ENCODE data around the gene ZNF142.

ZNF142 gene

GRCh38 chr2:218663901-218664300 lies 4.5 kb upstream of the ZNF142 start:
- TF ChIP-seq YY1 (IDR thresholded peaks at IDR 0.05; ENCODE audit: insufficient read depth, insufficient read length) (no peak), SUZ12 (IDR thresholded peaks at IDR 0.05; ENCODE audit: extremely low read depth, insufficient read depth, insufficient read length) (no peak), ZNF274 (IDR thresholded peaks at IDR 0.05; ENCODE audit: low read depth, low read length) (no peak)
- Histone ChIP-seq H3K9ac (ENCODE audit: insufficient read length, low read depth) (no peak overlapping the region), H3K4me1 (ENCODE audit: insufficient read depth, insufficient read length) (no peaks in the 10 kb centered on the region), H3K27me3 (ENCODE audit: insufficient read depth, insufficient read length) (no peaks in the 10 kb centered on the region), H3K9me3 (ENCODE audit: insufficient read depth, low read length) (no peaks in the 10 kb centered on the region), H3K36me3 (ENCODE audit: insufficient read depth, insufficient read length, low read length) (peaks cover 82% of the 10 kb centered on the region), H3K4me3 (ENCODE audit: insufficient read length, low read depth) (no peak overlapping the region)
- DNase-seq (ENCODE audit: low read depth, low spot score): no peak

DNA sequence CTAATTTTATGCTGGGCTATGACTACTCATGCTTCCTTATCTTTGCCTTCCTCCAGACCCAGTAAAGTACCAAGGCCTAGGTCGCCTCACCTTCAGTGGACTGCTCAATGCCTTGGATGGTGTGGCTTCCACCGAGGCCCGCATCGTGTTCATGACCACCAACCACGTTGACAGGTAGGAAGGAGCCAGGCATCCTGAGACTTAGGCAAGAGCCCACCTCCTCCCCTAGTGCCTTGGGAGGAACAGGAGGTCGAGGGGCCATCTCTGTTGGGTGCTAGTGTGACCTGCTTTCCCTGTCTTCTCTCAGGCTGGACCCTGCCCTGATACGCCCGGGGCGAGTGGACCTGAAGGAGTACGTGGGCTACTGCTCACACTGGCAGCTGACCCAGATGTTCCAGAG lies 3.4 kb upstream of the ZNF142 start:
- Histone ChIP-seq H3K9ac (ENCODE audit: insufficient read length, low read depth) (no peak overlapping the region), H3K36me3 (ENCODE audit: insufficient read depth, insufficient read length, low read length) (peaks cover 79% of the 10 kb centered on the region), H3K9me3 (ENCODE audit: insufficient read depth, low read length) (no peaks in the 10 kb centered on the region), H3K27me3 (ENCODE audit: insufficient read depth, insufficient read length) (no peaks in the 10 kb centered on the region), H3K4me1 (ENCODE audit: insufficient read depth, insufficient read length) (no peaks in the 10 kb centered on the region), H3K4me3 (ENCODE audit: insufficient read length, low read depth) (no peak overlapping the region)
- DNase-seq (ENCODE audit: low read depth, low spot score): no peak
- TF ChIP-seq YY1 (IDR thresholded peaks at IDR 0.05; ENCODE audit: insufficient read depth, insufficient read length): no peak
- TF ChIP-seq ZNF274 (IDR thresholded peaks at IDR 0.05; ENCODE audit: low read depth, low read length): no peak
- no peak for TF ChIP-seq SUZ12 (IDR thresholded peaks at IDR 0.05; ENCODE audit: extremely low read depth, insufficient read depth, insufficient read length)

DNA sequence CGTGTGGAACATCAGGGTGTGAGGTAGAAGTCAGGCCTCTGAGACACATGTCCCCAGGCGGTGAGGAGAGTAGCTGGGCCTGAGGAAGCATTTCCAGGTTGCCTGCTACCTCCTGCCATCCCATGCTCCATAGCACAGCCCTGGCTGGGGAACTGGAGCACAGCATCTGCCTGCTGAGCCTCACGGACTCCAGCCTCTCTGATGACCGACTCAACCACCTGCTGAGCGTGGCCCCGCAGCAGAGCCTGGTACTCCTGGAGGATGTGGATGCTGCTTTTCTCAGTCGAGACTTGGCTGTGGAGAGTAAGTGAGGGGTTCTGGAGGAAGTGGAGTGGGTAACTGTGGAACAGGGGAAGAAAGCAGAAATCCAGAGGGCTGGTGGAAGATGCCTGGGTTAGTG lies 3.0 kb upstream of the ZNF142 start:
- no peak overlapping the region for H3K9ac ChIP-seq (ENCODE audit: insufficient read length, low read depth)
- H3K36me3 ChIP-seq (ENCODE audit: insufficient read depth, insufficient read length, low read length): peaks cover 79% of the 10 kb centered on the region
- no peak for DNase-seq (ENCODE audit: low read depth, low spot score)
- H3K27me3 ChIP-seq (ENCODE audit: insufficient read depth, insufficient read length): no peaks in the 10 kb centered on the region
- no peaks in the 10 kb centered on the region for H3K9me3 ChIP-seq (ENCODE audit: insufficient read depth, low read length)
- H3K4me1 ChIP-seq (ENCODE audit: insufficient read depth, insufficient read length): no peaks in the 10 kb centered on the region
- H3K4me3 ChIP-seq (ENCODE audit: insufficient read length, low read depth): no peak overlapping the region
- no peak for TF ChIP-seq YY1 (IDR thresholded peaks at IDR 0.05; ENCODE audit: insufficient read depth, insufficient read length)
- TF ChIP-seq SUZ12 (IDR thresholded peaks at IDR 0.05; ENCODE audit: extremely low read depth, insufficient read depth, insufficient read length): no peak
- TF ChIP-seq ZNF274 (IDR thresholded peaks at IDR 0.05; ENCODE audit: low read depth, low read length): no peak

DNA sequence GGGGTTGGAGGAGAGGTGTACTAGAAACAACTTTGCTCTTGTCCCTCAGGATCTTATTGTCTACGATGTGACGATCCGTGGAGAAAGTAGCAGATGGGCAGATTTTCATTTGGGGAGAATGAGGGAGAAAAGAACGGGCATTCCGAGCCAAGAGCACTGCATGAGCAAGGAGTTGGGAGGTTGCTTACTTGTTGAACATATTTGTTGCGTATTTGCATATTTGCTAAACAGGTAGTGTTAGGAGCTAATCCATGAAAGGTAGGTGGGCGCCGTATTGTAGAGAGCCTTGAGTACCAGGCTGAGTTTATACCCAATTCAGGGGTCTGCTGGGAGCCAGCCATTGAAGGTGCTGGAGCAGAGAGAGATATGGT lies 550 bp upstream of the ZNF142 start:
- Histone ChIP-seq H3K36me3 (ENCODE audit: insufficient read depth, insufficient read length, low read length) (peaks cover 81% of the 10 kb centered on the region), H3K4me3 (ENCODE audit: insufficient read length, low read depth) (peak overlapping the region; percentile 76), H3K9me3 (ENCODE audit: insufficient read depth, low read length) (no peaks in the 10 kb centered on the region), H3K9ac (ENCODE audit: insufficient read length, low read depth) (peak overlapping the region; percentile 93), H3K27me3 (ENCODE audit: insufficient read depth, insufficient read length) (no peaks in the 10 kb centered on the region), H3K4me1 (ENCODE audit: insufficient read depth, insufficient read length) (no peaks in the 10 kb centered on the region)
- no peak for DNase-seq (ENCODE audit: low read depth, low spot score)
- TF ChIP-seq ZNF274 (IDR thresholded peaks at IDR 0.05; ENCODE audit: low read depth, low read length): no peak
- TF ChIP-seq YY1 (IDR thresholded peaks at IDR 0.05; ENCODE audit: insufficient read depth, insufficient read length): no peak
- no peak for TF ChIP-seq SUZ12 (IDR thresholded peaks at IDR 0.05; ENCODE audit: extremely low read depth, insufficient read depth, insufficient read length)

- Histone ChIP-seq H3K9ac (ENCODE audit: insufficient read length, low read depth) (peak overlapping the region; percentile 93), H3K36me3 (ENCODE audit: insufficient read depth, insufficient read length, low read length) (peaks cover 81% of the 10 kb centered on the region), H3K4me3 (ENCODE audit: insufficient read length, low read depth) (peak overlapping the region; percentile 76), H3K9me3 (ENCODE audit: insufficient read depth, low read length) (no peaks in the 10 kb centered on the region), H3K4me1 (ENCODE audit: insufficient read depth, insufficient read length) (no peaks in the 10 kb centered on the region), H3K27me3 (ENCODE audit: insufficient read depth, insufficient read length) (no peaks in the 10 kb centered on the region)
- DNase-seq (ENCODE audit: low read depth, low spot score): peak; percentile 48
- TF ChIP-seq ZNF274 (IDR thresholded peaks at IDR 0.05; ENCODE audit: low read depth, low read length) (no peak), YY1 (IDR thresholded peaks at IDR 0.05; ENCODE audit: insufficient read depth, insufficient read length) (no peak), SUZ12 (IDR thresholded peaks at IDR 0.05; ENCODE audit: extremely low read depth, insufficient read depth, insufficient read length) (no peak)
Measured at GRCh38 chr2:218658671-218659257, 659 bp downstream of the ZNF142 start.

DNA sequence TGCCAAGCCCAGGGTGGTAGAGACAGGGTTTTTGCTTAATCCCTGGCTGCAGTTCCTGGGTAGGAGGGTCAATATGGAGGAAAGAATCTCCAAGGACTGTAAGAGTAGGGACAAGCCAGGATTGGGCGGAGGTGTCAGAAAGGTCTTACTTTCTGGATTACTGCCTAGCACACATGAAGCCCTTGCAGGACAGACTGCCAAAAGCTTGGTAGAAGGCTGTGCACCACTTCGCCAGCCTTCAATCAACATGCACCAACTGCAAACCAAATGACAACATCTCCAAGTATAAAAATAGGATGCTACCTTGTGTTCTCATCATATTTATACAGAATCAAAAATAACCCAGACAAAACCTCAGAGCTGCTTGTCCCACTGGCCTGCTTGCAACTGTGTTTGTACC lies 3.7 kb downstream of the ZNF142 start:
- TF ChIP-seq SUZ12 (IDR thresholded peaks at IDR 0.05; ENCODE audit: extremely low read depth, insufficient read depth, insufficient read length): no peak
- TF ChIP-seq ZNF274 (IDR thresholded peaks at IDR 0.05; ENCODE audit: low read depth, low read length): no peak
- TF ChIP-seq YY1 (IDR thresholded peaks at IDR 0.05; ENCODE audit: insufficient read depth, insufficient read length): no peak
- Histone ChIP-seq H3K4me1 (ENCODE audit: insufficient read depth, insufficient read length) (no peaks in the 10 kb centered on the region), H3K4me3 (ENCODE audit: insufficient read length, low read depth) (no peak overlapping the region), H3K36me3 (ENCODE audit: insufficient read depth, insufficient read length, low read length) (peaks cover 77% of the 10 kb centered on the region), H3K9ac (ENCODE audit: insufficient read length, low read depth) (no peak overlapping the region), H3K9me3 (ENCODE audit: insufficient read depth, low read length) (no peaks in the 10 kb centered on the region), H3K27me3 (ENCODE audit: insufficient read depth, insufficient read length) (no peaks in the 10 kb centered on the region)
- no peak for DNase-seq (ENCODE audit: low read depth, low spot score)

GRCh38 chr2:218648787-218649100 lies 10.7 kb downstream of the ZNF142 start:
- Histone ChIP-seq H3K9me3 (ENCODE audit: insufficient read depth, low read length) (no peaks in the 10 kb centered on the region), H3K4me1 (ENCODE audit: insufficient read depth, insufficient read length) (no peaks in the 10 kb centered on the region), H3K27me3 (ENCODE audit: insufficient read depth, insufficient read length) (no peaks in the 10 kb centered on the region), H3K4me3 (ENCODE audit: insufficient read length, low read depth) (no peak overlapping the region), H3K9ac (ENCODE audit: insufficient read length, low read depth) (no peak overlapping the region), H3K36me3 (ENCODE audit: insufficient read depth, insufficient read length, low read length) (peaks cover 95% of the 10 kb centered on the region)
- no peak for DNase-seq (ENCODE audit: low read depth, low spot score)
- TF ChIP-seq ZNF274 (IDR thresholded peaks at IDR 0.05; ENCODE audit: low read depth, low read length) (no peak), SUZ12 (IDR thresholded peaks at IDR 0.05; ENCODE audit: extremely low read depth, insufficient read depth, insufficient read length) (no peak), YY1 (IDR thresholded peaks at IDR 0.05; ENCODE audit: insufficient read depth, insufficient read length) (no peak)
